Upper lobe of right lung (tissue), 1 donor: Measurements from ENCODE around the gene SYNGR3. TPM values are rescaled to one million over a fixed set of nuclear protein-coding genes. Genes with fewer than 3 reads are reported as not detected.

Experiments
- ATAC-seq: fragments of 200-7000 bp; cut with Tn5 transposase; one replicate; pipeline ENCODE4 v1.9.1; 2020; ENCODE audit warnings: mild to moderate bottlenecking, moderate library complexity
- DNase-seq: peaks from one replicate; pipeline ENCODE4 v3.0.0-alpha.2; 2020
- H3K27ac ChIP-seq: fragments of 200-600 bp; one replicate; pipeline ENCODE4 v1.8.0; 2022
- H3K27me3 ChIP-seq: fragments of 200-600 bp; one replicate; pipeline ENCODE4 v1.8.0; 2022; ENCODE audit warnings: mild to moderate bottlenecking
- H3K36me3 ChIP-seq: fragments of 200-600 bp; one replicate; pipeline ENCODE4 v1.8.0; 2022
- H3K4me1 ChIP-seq: fragments of 200-600 bp; one replicate; pipeline ENCODE4 v1.8.0; 2022
- H3K4me3 ChIP-seq: fragments of 200-600 bp; one replicate; pipeline ENCODE4 v1.8.0; 2022; ENCODE audit warnings: mild to moderate bottlenecking
- H3K9me3 ChIP-seq: fragments of 200-600 bp; one replicate; pipeline ENCODE4 v1.8.0; 2022
- intact Hi-C: fragments of 100-400 bp; cut with DNase I; formaldehyde crosslinking; loops from one replicate; pipeline ENCODE4 v1.11.0; 2022
- total RNA-seq: library from RNA; stranded (reverse); fragmentation: NEBNext Ultra II Directional; extraction: Animal tissue kit (Norgen Biotek cat#: 25700); gene quantifications from one replicate; pipeline ENCODE4 v1.2.1, GENCODE V29; 2021
- TF ChIP-seq, protein P1 (sequence below): fragments of 200-600 bp; IDR thresholded peaks from one replicate; pipeline ENCODE4 v1.8.0; 2022; ENCODE audit warnings: antibody characterized with exemption
- donor health status: DM: no; HTN: yes; CAD: no; lungs with severe emphysema.

SYNGR3 gene
- total RNA-seq, 1 donor from 2014 or later, result 0.61 TPM

DNA sequence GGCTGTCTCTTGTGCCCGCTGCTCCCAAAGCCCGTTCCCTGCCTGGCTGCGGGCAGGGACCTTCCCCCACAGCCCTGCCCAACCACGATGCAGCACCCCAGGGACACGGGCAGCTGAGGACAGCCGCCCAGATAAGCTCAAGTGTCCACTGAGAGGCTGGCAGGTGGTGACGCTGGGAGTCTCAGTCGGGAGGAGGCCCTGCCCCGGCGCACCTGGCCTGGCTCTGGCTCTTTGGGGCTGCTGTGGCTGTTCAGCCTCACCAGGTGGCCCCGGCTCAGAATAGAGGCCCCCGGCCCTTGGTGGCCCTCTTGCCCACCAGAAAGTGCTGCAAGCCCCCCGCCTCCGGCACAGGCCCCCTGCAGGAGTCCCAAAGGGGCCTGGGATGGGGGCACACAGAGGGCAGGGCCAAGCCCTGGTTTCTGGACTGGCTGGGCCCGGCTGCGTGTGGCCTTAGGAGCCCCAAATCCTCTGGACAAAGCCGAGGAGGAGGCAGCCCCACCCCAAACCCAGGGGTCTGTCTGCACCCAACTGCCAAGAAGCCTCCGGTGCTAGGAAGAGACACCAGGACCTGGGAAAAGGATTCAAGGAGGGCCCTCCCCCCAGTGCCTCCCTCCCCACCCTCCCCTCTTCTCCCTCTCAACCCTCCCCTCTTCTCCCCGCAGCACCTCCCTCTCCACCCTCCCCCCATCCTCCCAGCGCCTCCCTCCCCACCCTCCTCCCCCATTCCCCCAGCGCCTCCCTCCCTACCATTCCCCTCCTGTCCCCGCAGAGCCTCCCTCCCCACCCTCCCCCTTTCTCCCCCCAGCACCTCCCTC is 52.6 kb downstream of the SYNGR3 start:
- no peaks in the 10 kb centered on the region for H3K27me3 ChIP-seq
- peak overlapping the region; percentile 94 for H3K27ac ChIP-seq
- intact Hi-C loops, result no loop called here
- no peaks in the 10 kb centered on the region for H3K9me3 ChIP-seq
- ATAC-seq (peak; percentile 74), DNase-seq (peak; percentile 93)
- no peak overlapping the region for H3K4me3 ChIP-seq
- H3K4me1 ChIP-seq, result peaks cover 93% of the 10 kb centered on the region
- peaks cover 6% of the 10 kb centered on the region for H3K36me3 ChIP-seq
- TF ChIP-seq, protein P1, sequence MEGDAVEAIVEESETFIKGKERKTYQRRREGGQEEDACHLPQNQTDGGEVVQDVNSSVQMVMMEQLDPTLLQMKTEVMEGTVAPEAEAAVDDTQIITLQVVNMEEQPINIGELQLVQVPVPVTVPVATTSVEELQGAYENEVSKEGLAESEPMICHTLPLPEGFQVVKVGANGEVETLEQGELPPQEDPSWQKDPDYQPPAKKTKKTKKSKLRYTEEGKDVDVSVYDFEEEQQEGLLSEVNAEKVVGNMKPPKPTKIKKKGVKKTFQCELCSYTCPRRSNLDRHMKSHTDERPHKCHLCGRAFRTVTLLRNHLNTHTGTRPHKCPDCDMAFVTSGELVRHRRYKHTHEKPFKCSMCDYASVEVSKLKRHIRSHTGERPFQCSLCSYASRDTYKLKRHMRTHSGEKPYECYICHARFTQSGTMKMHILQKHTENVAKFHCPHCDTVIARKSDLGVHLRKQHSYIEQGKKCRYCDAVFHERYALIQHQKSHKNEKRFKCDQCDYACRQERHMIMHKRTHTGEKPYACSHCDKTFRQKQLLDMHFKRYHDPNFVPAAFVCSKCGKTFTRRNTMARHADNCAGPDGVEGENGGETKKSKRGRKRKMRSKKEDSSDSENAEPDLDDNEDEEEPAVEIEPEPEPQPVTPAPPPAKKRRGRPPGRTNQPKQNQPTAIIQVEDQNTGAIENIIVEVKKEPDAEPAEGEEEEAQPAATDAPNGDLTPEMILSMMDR, result no peak

DNA sequence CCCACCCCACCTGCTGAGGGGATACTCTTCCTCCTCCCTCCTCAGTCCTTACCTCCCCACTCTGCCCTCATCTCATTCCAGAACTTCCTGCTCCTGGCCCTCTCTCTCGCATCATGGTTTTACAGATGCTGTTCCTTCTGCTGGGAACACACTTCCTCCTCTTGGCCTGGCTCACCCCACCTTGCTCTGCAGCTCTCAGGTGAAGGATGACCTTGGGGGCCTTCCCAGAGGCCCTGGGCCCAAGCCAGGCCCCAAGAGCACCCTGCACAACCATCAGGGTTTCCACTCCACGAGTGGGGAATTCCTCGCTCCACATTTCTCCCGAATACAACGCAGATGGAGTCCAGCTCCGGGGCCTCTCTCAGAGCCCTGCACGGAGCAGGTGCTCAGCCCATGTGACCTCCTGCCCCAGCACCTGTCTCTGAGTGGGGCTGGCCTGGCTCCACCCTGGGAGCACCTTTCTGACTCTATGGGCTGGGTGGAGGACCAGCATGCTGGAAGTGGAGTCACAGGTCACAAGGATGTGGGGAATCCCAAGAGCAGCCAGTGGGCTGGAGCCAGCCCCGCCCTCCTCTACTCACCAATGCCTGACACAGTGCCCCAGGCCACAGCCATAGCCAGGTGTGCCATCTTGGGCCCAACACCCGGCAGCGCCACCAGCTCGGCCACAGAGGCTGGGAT is 53.4 kb downstream of the SYNGR3 start:
- intact Hi-C loops, result no loop called here
- peak; percentile 2 for ATAC-seq
- DNase-seq, result peak; percentile 86
- Histone ChIP-seq H3K27me3 (no peaks in the 10 kb centered on the region), H3K9me3 (no peaks in the 10 kb centered on the region), H3K4me3 (no peak overlapping the region), H3K27ac (peak overlapping the region; percentile 59), H3K36me3 (no peaks in the 10 kb centered on the region), H3K4me1 (peaks cover 86% of the 10 kb centered on the region)
- TF ChIP-seq, protein P1, result no peak

Other genes starting within 250 kb of the SYNGR3 start
- gene NME3, start 218.4 kb upstream of the SYNGR3 start, total RNA-seq, result 67.2 TPM
- 19.2 TPM for gene EME2, start 217.2 kb upstream of the SYNGR3 start, total RNA-seq
- gene MRPS34, start 216.8 kb upstream of the SYNGR3 start, total RNA-seq, result 62.7 TPM
- gene SPSB3, start 207.4 kb upstream of the SYNGR3 start, total RNA-seq, result 43.0 TPM
- gene NUBP2, start 207.0 kb upstream of the SYNGR3 start, total RNA-seq, result 38.9 TPM
- gene IGFALS, start 196.3 kb upstream of the SYNGR3 start, total RNA-seq, result 2.5 TPM
- gene HAGH, start 163.1 kb upstream of the SYNGR3 start, total RNA-seq, result 71.8 TPM
- 17.2 TPM for gene FAHD1, start 162.8 kb upstream of the SYNGR3 start, total RNA-seq
- not detected for gene MEIOB, start 117.8 kb upstream of the SYNGR3 start, total RNA-seq
- not detected for gene HS3ST6, start 71.6 kb upstream of the SYNGR3 start, total RNA-seq
- gene MSRB1, start 46.8 kb upstream of the SYNGR3 start, total RNA-seq, result 28.8 TPM
- not detected for gene RPL3L, start 35.3 kb upstream of the SYNGR3 start, total RNA-seq
- 86.7 TPM for gene NDUFB10, start 30.4 kb upstream of the SYNGR3 start, total RNA-seq
- 1,490 TPM for gene RPS2, start 25.1 kb upstream of the SYNGR3 start, total RNA-seq
- gene RNF151, start 23.1 kb upstream of the SYNGR3 start, total RNA-seq, result not detected
- gene TBL3, start 17.9 kb upstream of the SYNGR3 start, total RNA-seq, result 24.7 TPM
- gene NOXO1, start 8.5 kb upstream of the SYNGR3 start, total RNA-seq, result 1.8 TPM
- gene GFER, start 5.8 kb upstream of the SYNGR3 start, total RNA-seq, result 23.1 TPM
- gene ZNF598, start 19.9 kb downstream of the SYNGR3 start, total RNA-seq, result 38.2 TPM
- gene NPW, start 29.8 kb downstream of the SYNGR3 start, total RNA-seq, result not detected
- 363 TPM for gene NHERF2, start 36.9 kb downstream of the SYNGR3 start, total RNA-seq
- gene NTHL1, start 57.9 kb downstream of the SYNGR3 start, total RNA-seq, result 26.4 TPM
- 119 TPM for gene TSC2, start 58.0 kb downstream of the SYNGR3 start, total RNA-seq
- 84.8 TPM for gene PKD1, start 145.9 kb downstream of the SYNGR3 start, total RNA-seq
- 0.67 TPM for gene RAB26, start 158.7 kb downstream of the SYNGR3 start, total RNA-seq
- gene TRAF7, start 165.8 kb downstream of the SYNGR3 start, total RNA-seq, result 64.3 TPM
- 0.06 TPM for gene CASKIN1, start 206.6 kb downstream of the SYNGR3 start, total RNA-seq
- gene MLST8, start 215.5 kb downstream of the SYNGR3 start, total RNA-seq, result 29.9 TPM
- gene BRICD5, start 220.9 kb downstream of the SYNGR3 start, total RNA-seq, result 7.5 TPM
- 15.0 TPM for gene PGP, start 224.9 kb downstream of the SYNGR3 start, total RNA-seq
- gene E4F1, start 233.6 kb downstream of the SYNGR3 start, total RNA-seq, result 22.6 TPM
- 0.78 TPM for gene DNASE1L2, start 246.5 kb downstream of the SYNGR3 start, total RNA-seq